HL-60/S4 treated with phorbol 12-myristate 13-acetate at 8.2 ng/mL for 4 days and 3 days (cell line): ENCODE data around the gene RXFP1.

ENCODE experiments used
- in situ Hi-C: fragments of 300-500 bp; cut with MboI; formaldehyde crosslinking; loops from 2 replicates; pipeline ENCODE4 v1.15.0; 2022; ENCODE audit warnings: low sequenced_read_pairs

RXFP1 gene

GRCh38 chr4:158540125-158540907 is 18.6 kb downstream of the RXFP1 start:
- in situ Hi-C loops: no loop called here

GRCh38 chr4:158541506-158541905 is 19.8 kb downstream of the RXFP1 start:
- in situ Hi-C loops: no loop called here

GRCh38 chr4:158543191-158543590 is 21.5 kb downstream of the RXFP1 start:
- in situ Hi-C loops: no loop called here

- in situ Hi-C loops: no loop called here
Measured at GRCh38 chr4:158544141-158544540, 22.5 kb downstream of the RXFP1 start.

GRCh38 chr4:158553364-158553763 is 31.7 kb downstream of the RXFP1 start:
- in situ Hi-C loops: no loop called here

- in situ Hi-C loops: no loop called here
Measured at GRCh38 chr4:158560284-158560683, 38.6 kb downstream of the RXFP1 start.

GRCh38 chr4:158566860-158567259 is 45.2 kb downstream of the RXFP1 start:
- in situ Hi-C loops: no loop called here

- in situ Hi-C loops: no loop called here
Measured at GRCh38 chr4:158571736-158572135, 50.1 kb downstream of the RXFP1 start.

GRCh38 chr4:158572608-158573007 is 50.9 kb downstream of the RXFP1 start:
- in situ Hi-C loops: no loop called here

- in situ Hi-C loops: no loop called here
Measured at GRCh38 chr4:158578476-158578875, 56.8 kb downstream of the RXFP1 start.

GRCh38 chr4:158580064-158580463 is 58.4 kb downstream of the RXFP1 start:
- in situ Hi-C loops: no loop called here

GRCh38 chr4:158581161-158581560 is 59.5 kb downstream of the RXFP1 start:
- in situ Hi-C loops: no loop called here

- in situ Hi-C loops: no loop called here
Measured at GRCh38 chr4:158586881-158587280, 65.2 kb downstream of the RXFP1 start.

GRCh38 chr4:158588285-158588684 is 66.6 kb downstream of the RXFP1 start:
- in situ Hi-C loops: no loop called here

- in situ Hi-C loops: no loop called here
Measured at GRCh38 chr4:158588777-158589176, 67.1 kb downstream of the RXFP1 start.

GRCh38 chr4:158590306-158590705 is 68.6 kb downstream of the RXFP1 start:
- in situ Hi-C loops: no loop called here

GRCh38 chr4:158590824-158591223 is 69.1 kb downstream of the RXFP1 start:
- in situ Hi-C loops: no loop called here

GRCh38 chr4:158597879-158598596 is 76.4 kb downstream of the RXFP1 start:
- in situ Hi-C loops: no loop called here

GRCh38 chr4:158599150-158599549 is 77.5 kb downstream of the RXFP1 start:
- in situ Hi-C loops: no loop called here

GRCh38 chr4:158599765-158600498 is 78.2 kb downstream of the RXFP1 start:
- in situ Hi-C loops: loop anchor here (25.0 kb wide), 1 partner anchor 113 kb away; no protein-coding TSS in a partner anchor

GRCh38 chr4:158604369-158604768 is 82.7 kb downstream of the RXFP1 start:
- in situ Hi-C loops: loop anchor here (25.0 kb wide), 1 partner anchor 117 kb away; no protein-coding TSS in a partner anchor
